ENCODE results near the gene RND1.
"Not testable (repeated sequence)": the region's sequence is repeated elsewhere in the genome, so short reads cannot be mapped to it uniquely, and the experiment has no call there.

Gene RND1

GRCh38 chr12:48866052-48866711 lies 512 bp upstream of the RND1 start:
- no peak for DNase-seq

- no peak for DNase-seq
Measured at GRCh38 chr12:48863291-48863690, 2.4 kb downstream of the RND1 start.

- DNase-seq: no peak
Measured at GRCh38 chr12:48862760-48863159, 2.9 kb downstream of the RND1 start.

GRCh38 chr12:48861111-48861510 lies 4.6 kb downstream of the RND1 start:
- no peak for DNase-seq

GRCh38 chr12:48860236-48860635 lies 5.4 kb downstream of the RND1 start:
- DNase-seq: not testable (repeated sequence)

GRCh38 chr12:48859607-48860006 lies 6.1 kb downstream of the RND1 start:
- no peak for DNase-seq

GRCh38 chr12:48858043-48858442 lies 7.6 kb downstream of the RND1 start:
- DNase-seq: no peak

- no peak for DNase-seq
Measured at GRCh38 chr12:48857278-48857994, 8.2 kb downstream of the RND1 start.

GRCh38 chr12:48856379-48856778 lies 9.3 kb downstream of the RND1 start:
- no peak for DNase-seq

- DNase-seq: not testable (repeated sequence)
Measured at GRCh38 chr12:48854932-48855331, 10.7 kb downstream of the RND1 start.

GRCh38 chr12:48854488-48854887 lies 11.2 kb downstream of the RND1 start:
- DNase-seq: no peak

- peak; percentile 66 to 85 for DNase-seq
Measured at GRCh38 chr12:48852734-48853688, 12.7 kb downstream of the RND1 start.

- DNase-seq: peak; percentile 96
Measured at GRCh38 chr12:48851883-48852733, 13.6 kb downstream of the RND1 start, which contains the start of gene DDX23. DDX23 (minus strand) TSS chr12:48852163; CDS start chr12:48845782, 6,381 bp downstream.

GRCh38 chr12:48842021-48842420 lies 23.6 kb downstream of the RND1 start:
- DNase-seq: not testable (repeated sequence)

GRCh38 chr12:48838048-48838447 lies 27.6 kb downstream of the RND1 start:
- DNase-seq: no peak

GRCh38 chr12:48832321-48833060 lies 33.2 kb downstream of the RND1 start:
- no peak for DNase-seq

GRCh38 chr12:48831257-48831656 lies 34.4 kb downstream of the RND1 start:
- DNase-seq: no peak

GRCh38 chr12:48828841-48829575 lies 36.7 kb downstream of the RND1 start:
- no peak for DNase-seq

- DNase-seq: no peak
Measured at GRCh38 chr12:48828293-48828692, 37.4 kb downstream of the RND1 start.

GRCh38 chr12:48827513-48828096 lies 38.1 kb downstream of the RND1 start:
- no peak for DNase-seq

Measured in NCI-H524 (cell line).